ENCODE results near the gene MAPK8IP2. TPM values are rescaled to one million over a fixed set of nuclear protein-coding genes. Genes with fewer than 3 reads are reported as not detected.

MAPK8IP2 gene
- total RNA-seq, 1 experiment from 2014 or later = 6.4 TPM

GRCh38 chr22:50562523-50563412 is 37.8 kb upstream of the MAPK8IP2 start, which contains the start of gene SYCE3:
SYCE3 (minus strand) TSS chr22:50562919; CDS start chr22:50556405, 6,514 bp downstream.
- ChIA-PET POLR2A (interaction anchor here (1.0 to 1.6 kb wide), 6 partner anchors 12 to 55 kb away, joined by 3 to 8 read pairs (median 4); partner anchors contain the start of genes CHKB, LMF2, NCAPH2 and SCO2), RAD21 (ENCODE audit: low non-redundant PET in 1 of 2, low total read pairs in 2 of 2, uncharacterized antibody in 2 of 2, unreplicated experiment in 2 of 2) (interaction anchor here (0.8 to 1.2 kb wide), 3 partner anchors 12 to 37 kb away, joined by 3 to 5 read pairs (median 4); partner anchors contain the start of gene SCO2 (in 1 of the 2)), CTCF (interaction anchor here (0.6 to 1.7 kb wide), 9 partner anchors 10 to 55 kb away, joined by 3 to 11 read pairs (median 4); partner anchors contain the start of genes CHKB, KLHDC7B, LMF2 and NCAPH2)
- peak; percentile 52 to 92 (median 79) for TF ChIP-seq CTCF (IDR thresholded peaks at IDR 0.05 in 2 of 3, conservative IDR thresholded peaks at IDR 0.05 in 1 of 3; ENCODE audit: borderline replicate concordance in 1 of 3, insufficient read depth in 1 of 3, low read depth in 2 of 3, low read length in 2 of 3)
- no peak for TF ChIP-seq TCF7L2 (IDR thresholded peaks at IDR 0.05; ENCODE audit: borderline replicate concordance, extremely low read depth, insufficient read depth, insufficient read length)
- TF ChIP-seq SP1 (IDR thresholded peaks at IDR 0.05; ENCODE audit: low read depth) = peak; percentile 76
- TF ChIP-seq ZNF274 (IDR thresholded peaks at IDR 0.05; ENCODE audit: low read depth, low read length) = no peak
- peak; percentile 93 for TF ChIP-seq POLR2AphosphoS5 (IDR thresholded peaks at IDR 0.05; ENCODE audit: low read depth, low read length)
- no peak for TF ChIP-seq CBX3 (IDR thresholded peaks at IDR 0.05; ENCODE audit: low read depth)
- TF ChIP-seq FOSL1 (IDR thresholded peaks at IDR 0.05; ENCODE audit: low read depth) = no peak
- TF ChIP-seq ZFX (IDR thresholded peaks at IDR 0.05) = no peak
- TF ChIP-seq EZH2 (IDR thresholded peaks at IDR 0.05) = no peak
- no peak for TF ChIP-seq YY1 (IDR thresholded peaks at IDR 0.05; ENCODE audit: extremely low read depth, insufficient replicate concordance, low read depth, low read length)
- no peak for TF ChIP-seq EZH2phosphoT487 (IDR thresholded peaks at IDR 0.05; ENCODE audit: borderline replicate concordance)
- TF ChIP-seq MAX (IDR thresholded peaks at IDR 0.05) = no peak
- TF ChIP-seq RAD21 (IDR thresholded peaks at IDR 0.05; ENCODE audit: low read depth) = peak; percentile 59
- no peak for TF ChIP-seq EGR1 (IDR thresholded peaks at IDR 0.05; ENCODE audit: low read depth)
- TF ChIP-seq REST (IDR thresholded peaks at IDR 0.05; ENCODE audit: low read depth) = no peak
- no peak; the same call in 1 of the 2 replicates for TF ChIP-seq ELF1 (IDR thresholded peaks at IDR 0.05; ENCODE audit: borderline replicate concordance, low read depth)
- TF ChIP-seq SIN3A (IDR thresholded peaks at IDR 0.05; ENCODE audit: low read depth) = peak; percentile 57; the same call in 1 of the 2 replicates
- no peak for TF ChIP-seq POLR2A (IDR thresholded peaks at IDR 0.05; ENCODE audit: borderline replicate concordance, extremely low read depth, insufficient read depth, insufficient read length)
- TF ChIP-seq ATF3 (IDR thresholded peaks at IDR 0.05) = no peak
- intact Hi-C loops (cut with micrococcal nuclease) = no loop called here
- H3K4me3 ChIP-seq (replicated peaks in 1 of 2; ENCODE audit: low read depth in 1 of 2, low read length in 2 of 2) = peak within 1 kb of the TSS; percentile 70
- ATAC-seq (peak; percentile 97), DNase-seq (ENCODE audit: low read depth, low spot score) (peak; percentile 89)
- H3K4me1 ChIP-seq (ENCODE audit: control insufficient read depth in 1 of 2, insufficient read depth in 2 of 2, low read length in 2 of 2) = peaks cover 6 to 11% of the 10 kb centered on the region in 2 experiments; a peak in 2 of 4 replicates
- peak within 1 kb of the TSS; percentile 43; the same call in 1 of the 2 replicates for H3K27ac ChIP-seq (ENCODE audit: low read depth, low read length)
- TSS peak; percentile 95 for BruUV-seq (replicated peaks)
- H3K36me3 ChIP-seq (ENCODE audit: control insufficient read depth in 1 of 2, insufficient read depth in 2 of 2, low read length in 2 of 2) = no peaks in the 10 kb centered on the region; a peak in 1 of 4 replicates
- H3K27me3 ChIP-seq (ENCODE audit: insufficient read depth, low read length) = no peaks in the 10 kb centered on the region
- H3K9ac ChIP-seq (ENCODE audit: low read length) = peak within 1 kb of the TSS; percentile 61
- H2AFZ ChIP-seq (ENCODE audit: low read depth, low read length, poor library complexity, severe bottlenecking) = no peak within 1 kb of the TSS
- H4K20me1 ChIP-seq (ENCODE audit: insufficient read depth) = no peaks in the 10 kb centered on the region
- no peaks in the 10 kb centered on the region for H3K79me2 ChIP-seq (ENCODE audit: insufficient read depth, low read length)
- H3K9me2 ChIP-seq (ENCODE audit: insufficient read depth) = no peaks in the 10 kb centered on the region
- H3K4me2 ChIP-seq (ENCODE audit: low read length) = peak within 1 kb of the TSS; percentile 81
- no peaks in the 10 kb centered on the region for H3K9me3 ChIP-seq (ENCODE audit: control insufficient read depth in 1 of 2, insufficient read depth in 1 of 2, low read depth in 1 of 2, low read length in 2 of 2)
